Measurements from ENCODE around the gene TMEM178A.
"Not testable (repeated sequence)": the region's sequence is repeated elsewhere in the genome, so short reads cannot be mapped to it uniquely, and the experiment has no call there.

TMEM178A gene

GRCh38 chr2:39648580-39648979 lies 17.1 kb upstream of the TMEM178A start:
- no peak for DNase-seq (ENCODE audit: low read depth)

- no peak for DNase-seq (ENCODE audit: low read depth)
Measured at GRCh38 chr2:39649511-39649910, 16.2 kb upstream of the TMEM178A start.

DNA sequence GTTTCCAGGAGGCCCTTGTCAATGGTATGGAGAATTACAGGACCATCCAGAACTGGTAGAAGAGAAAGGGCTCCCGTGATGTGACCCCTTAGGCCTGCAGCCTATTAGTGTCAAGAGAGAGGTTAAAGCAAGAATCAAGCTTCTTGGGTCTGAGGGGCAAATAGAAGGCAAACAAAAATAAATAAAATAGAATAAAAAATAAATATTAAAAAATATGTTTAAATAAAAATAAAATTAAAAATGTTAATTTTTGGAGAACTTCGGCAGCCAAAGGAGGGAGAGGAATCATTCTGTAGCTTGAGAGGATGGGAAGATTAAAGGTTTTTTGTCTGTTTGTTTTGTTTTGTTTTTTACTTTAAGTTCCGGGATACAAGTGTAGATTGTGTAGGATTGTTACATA lies 15.2 kb upstream of the TMEM178A start:
- no peak for DNase-seq (ENCODE audit: low read depth)

DNA sequence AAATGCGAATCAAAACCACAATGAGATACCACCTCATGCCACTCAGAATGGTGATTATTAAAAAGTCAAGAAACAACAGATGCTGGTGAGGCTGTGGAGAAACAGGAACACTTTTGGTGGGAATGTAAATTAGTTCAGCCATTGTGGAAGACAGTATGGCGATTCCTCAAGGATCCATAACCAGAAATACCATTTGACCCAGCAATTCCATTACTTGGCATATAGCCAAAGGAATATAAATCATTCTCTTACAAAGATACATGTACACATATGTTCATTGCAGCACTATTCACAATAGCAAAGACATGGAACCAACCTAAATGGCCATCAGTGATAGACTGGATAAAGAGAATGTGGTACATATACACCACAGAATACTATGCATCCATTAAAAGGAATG lies 9.5 kb upstream of the TMEM178A start:
- DNase-seq (ENCODE audit: low read depth) = not testable (repeated sequence)

- no peak for DNase-seq (ENCODE audit: low read depth)
Measured at GRCh38 chr2:39657287-39657937, 8.3 kb upstream of the TMEM178A start.

GRCh38 chr2:39658371-39658770 lies 7.3 kb upstream of the TMEM178A start:
- no peak for DNase-seq (ENCODE audit: low read depth)

- DNase-seq (ENCODE audit: low read depth) = no peak
Measured at GRCh38 chr2:39659765-39660611, 5.7 kb upstream of the TMEM178A start.

DNA sequence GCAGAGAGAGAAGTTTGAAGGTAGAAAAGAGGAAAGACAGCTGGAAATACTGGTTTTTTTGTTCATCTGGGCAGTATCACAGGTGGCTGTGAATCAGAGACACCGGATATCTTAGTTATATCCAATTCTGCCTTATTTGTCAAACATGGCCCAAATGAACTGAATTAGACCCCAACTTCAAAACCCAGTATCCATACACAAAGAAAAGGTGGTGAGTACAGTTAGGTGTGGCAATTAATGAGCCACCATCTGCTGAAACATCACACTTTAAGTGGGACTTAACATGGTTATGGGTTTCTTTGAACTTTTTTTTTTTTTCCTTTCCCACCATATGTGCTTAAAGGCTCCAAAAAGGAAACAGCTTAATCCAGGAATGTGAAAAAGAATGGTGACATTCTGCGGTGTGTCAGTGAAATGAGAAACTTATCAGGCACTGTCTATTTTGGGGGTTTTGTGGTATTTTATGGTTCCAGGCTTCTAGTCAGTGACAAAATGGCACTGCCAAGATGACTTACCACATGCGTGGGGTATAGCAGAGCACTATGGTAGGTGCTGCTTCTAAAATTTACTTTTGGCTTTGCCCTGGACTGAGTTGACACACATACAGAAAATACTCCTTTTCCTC lies 5.0 kb upstream of the TMEM178A start:
- no peak for DNase-seq (ENCODE audit: low read depth)

DNA sequence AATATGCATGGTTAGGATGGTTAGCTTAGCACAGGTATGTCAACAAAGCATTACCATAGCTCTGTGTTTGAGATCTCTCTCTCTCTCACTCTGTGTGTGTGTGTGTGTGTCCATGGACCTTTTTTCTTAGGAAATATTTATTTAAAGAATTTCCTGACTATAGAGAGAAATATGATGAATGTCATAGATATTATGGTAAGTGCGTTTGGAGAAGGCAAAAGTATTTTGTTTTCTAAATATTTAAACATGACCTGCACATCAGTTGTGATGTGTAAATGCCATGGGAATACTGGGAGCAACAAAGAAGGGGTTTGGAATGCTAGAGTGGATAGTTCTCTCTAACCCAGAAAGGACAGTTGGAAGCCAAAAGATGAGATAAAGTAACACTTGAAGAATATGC lies 3.9 kb upstream of the TMEM178A start:
- DNase-seq (ENCODE audit: low read depth) = no peak

DNA sequence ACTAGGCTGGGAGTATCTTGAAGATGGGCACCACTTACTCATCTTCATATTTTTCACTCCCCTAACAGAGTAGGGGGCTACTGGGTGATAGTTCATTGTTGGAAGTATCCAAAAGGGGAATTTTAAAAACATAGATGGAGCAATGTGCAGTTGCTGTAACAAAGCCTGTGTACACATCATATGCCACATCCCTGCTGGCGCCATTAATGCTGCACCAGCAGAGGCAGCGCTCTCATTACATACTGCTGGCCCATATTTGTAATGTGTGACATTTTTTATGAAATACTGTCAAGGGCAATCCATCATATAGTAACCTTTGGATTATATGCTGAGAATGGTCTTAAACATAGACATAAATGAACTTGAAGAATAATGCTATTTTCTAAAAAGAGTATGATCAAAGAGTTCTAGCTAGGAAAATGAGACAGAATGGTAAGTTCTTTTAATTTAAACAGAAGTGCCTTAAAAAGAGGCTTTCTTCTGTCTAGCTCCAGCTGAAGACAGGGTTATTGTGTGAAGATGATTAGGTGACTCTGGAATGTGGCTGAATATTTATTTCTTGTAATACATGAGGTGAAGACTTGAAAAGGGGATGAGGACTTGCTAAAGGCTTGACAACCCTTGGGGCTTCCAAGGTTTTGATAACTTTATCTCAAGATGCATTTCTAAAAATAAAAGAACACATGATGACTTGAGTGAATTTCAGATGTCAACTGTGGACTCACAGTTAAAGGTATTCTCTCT lies 2.4 kb upstream of the TMEM178A start:
- DNase-seq (ENCODE audit: low read depth) = no peak

DNA sequence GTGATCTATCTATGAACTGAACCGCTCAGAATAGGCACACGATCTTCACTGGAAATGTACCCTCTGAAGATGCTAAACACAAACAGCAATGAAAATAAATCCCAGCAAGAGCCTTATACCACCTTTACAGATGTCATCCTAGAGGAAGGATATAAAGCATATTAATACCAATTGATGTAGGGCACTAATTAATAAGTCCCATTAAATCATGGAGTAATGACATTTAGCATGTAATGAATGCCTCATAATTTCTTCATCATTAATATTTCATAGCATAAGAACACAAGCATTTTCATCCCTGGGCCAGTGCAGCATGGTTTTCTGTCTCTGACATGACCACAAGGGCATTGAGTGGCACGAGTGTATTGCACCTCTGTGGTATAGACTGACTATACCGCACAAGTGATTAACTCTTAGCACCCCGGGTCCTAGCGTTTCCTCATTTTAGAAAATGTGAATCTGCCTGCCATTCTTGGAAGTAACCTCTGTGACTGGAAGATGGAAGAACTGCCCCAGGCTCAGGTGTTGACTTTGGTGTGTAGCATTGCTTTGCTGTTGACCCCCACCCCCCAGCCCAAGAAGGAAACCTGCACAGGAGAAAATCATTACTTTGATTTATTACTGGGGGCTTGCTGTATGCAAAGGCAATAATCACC lies 1.4 kb upstream of the TMEM178A start:
- DNase-seq (ENCODE audit: low read depth) = no peak

DNA sequence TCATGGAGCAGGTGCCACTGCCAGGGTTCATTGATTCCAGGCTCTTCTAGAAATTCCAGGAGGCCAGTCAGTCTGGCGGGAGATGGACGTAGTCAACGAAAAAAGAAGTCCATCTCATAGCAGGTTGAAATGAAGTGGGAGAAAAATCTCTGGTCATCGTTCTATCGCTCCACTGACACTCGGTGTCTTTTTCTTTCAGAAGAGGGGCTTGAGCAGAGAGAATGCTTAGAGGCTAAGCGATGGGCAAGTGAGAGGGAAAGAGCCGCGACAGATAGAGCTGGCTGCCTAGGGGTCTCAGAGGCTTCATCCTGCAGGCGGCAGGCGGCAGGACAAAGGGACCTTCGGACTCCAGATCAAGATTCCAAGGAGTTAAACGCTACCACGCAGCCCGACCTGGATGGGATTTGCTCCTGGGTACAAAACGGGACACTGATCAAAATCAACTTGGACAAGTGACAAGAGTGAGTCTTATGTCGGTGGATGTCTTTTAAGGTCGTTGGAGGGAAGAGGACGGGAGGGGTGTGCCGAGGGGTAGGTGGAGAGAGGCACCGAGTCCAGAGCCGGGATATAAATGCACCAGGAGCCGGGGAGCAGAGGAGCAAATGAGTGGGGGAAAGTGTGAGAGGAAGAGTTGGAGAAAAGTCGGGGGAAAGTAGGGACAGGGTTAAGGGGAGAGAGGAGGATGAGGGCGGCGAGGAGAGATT lies 677 bp upstream of the TMEM178A start:
- no peak for DNase-seq (ENCODE audit: low read depth)

DNA sequence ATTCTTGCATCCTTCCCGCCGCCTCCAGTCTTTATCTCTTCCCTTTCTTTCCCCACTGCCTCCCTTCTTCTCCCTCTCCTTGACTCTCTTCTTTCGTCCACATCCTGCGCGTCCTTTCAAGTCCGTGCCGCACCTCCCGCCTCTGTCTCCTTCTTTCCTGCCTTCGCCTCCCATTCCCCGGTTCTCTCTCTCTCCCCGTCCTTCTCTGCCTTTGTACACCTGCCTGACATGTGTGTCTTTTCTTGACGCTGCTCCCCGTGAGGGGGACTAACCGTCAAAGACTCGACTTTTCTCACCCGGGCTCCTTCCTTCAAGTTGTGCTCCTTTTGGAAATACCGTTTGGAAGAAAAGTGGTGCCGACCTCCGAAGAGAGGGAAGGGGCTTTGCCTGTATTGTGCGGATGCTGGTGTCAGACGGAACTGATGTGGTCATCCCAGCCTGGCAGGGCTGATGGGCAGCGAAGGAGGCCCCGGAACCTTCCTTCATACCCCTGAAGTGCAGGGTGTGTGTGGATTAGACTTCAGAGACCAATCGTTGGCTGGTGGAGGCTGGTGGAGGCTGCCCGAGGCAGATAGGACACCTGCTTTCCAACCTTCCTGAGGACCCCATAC lies 879 bp downstream of the TMEM178A start:
- DNase-seq (ENCODE audit: low read depth) = no peak

DNA sequence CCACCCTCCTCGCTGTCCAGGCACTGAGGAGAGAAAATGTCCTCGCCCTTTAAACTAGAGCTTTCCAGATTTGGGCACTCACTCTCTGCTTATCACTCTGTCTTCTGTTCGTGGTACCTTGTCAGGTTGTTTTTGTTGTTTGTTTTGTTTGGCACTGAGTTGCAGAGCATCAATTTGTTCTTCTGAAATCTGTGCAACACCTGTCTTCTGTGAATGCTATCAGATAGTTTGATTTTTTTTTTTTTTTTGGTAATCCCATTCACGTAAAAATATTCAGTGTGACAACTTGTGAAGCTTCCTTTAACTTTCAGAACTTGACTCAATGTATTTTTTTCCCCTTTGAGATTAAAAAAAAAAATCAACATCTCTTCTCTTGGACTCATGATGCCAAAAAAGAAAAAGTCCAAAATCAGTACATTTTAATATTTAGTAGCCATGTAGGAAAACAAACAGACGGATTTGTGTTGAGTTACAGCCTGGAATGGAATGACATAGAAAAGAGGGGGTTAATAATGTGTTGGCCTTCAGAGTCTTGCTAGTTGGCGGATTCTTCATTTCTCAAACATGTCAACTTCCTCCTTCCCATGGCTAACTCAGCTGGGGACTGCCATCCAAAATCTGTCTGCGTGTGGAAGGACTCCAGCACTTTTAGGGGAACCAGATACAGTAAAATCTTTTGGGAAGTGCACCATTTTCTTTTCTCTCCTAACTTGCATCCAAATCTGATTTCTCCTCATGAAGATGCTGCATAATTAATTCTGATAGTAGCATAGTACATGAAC lies 1.6 kb downstream of the TMEM178A start:
- DNase-seq (ENCODE audit: low read depth) = no peak

- no peak for DNase-seq (ENCODE audit: low read depth)
Measured at GRCh38 chr2:39667886-39668276, 2.2 kb downstream of the TMEM178A start.

DNA sequence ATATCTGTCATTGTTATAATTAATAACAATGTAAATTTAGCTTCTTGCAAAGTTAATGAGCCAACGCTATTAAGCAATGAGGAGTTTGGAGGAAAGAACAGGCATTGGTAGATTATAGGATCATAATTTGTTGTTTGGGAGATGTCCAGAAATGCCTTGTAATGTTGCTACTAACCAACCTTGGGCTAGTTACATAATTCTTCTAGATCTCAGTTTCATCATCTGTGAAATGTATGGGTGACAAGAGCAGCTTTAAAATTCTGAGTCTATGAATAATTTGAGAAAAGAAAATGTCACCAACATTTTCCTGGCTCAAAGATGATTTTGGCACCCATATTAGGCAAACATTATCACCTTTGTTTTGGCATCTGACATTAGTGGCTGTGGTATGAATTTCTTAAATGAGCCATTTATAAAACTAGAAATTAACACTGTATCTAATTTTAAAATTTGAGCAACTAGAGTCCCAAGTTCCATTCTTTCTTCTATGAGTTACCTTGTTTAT lies 2.9 kb downstream of the TMEM178A start:
- no peak for DNase-seq (ENCODE audit: low read depth)

DNA sequence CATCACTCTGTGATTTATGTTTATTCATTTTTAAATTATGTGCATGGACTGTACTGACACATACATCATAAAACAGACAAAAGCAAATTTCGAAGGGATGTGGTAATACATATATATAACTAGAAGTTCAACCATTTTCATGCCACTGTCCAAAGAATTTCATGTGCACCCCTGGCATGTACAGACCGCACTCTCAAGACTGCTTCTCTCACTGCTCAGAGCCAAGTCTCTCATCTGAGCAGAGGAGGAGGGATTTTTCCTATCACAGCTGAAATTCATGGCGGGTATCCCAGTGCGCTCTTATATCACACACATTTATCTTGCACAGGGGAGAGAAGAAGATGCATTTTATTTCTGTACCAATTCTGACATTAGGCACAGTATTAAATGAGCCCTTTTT lies 5.9 kb downstream of the TMEM178A start:
- no peak for DNase-seq (ENCODE audit: low read depth)

GRCh38 chr2:39673018-39673417 lies 7.3 kb downstream of the TMEM178A start:
- no peak for DNase-seq (ENCODE audit: low read depth)

- no peak for DNase-seq (ENCODE audit: low read depth)
Measured at GRCh38 chr2:39676342-39676741, 10.6 kb downstream of the TMEM178A start.

DNA sequence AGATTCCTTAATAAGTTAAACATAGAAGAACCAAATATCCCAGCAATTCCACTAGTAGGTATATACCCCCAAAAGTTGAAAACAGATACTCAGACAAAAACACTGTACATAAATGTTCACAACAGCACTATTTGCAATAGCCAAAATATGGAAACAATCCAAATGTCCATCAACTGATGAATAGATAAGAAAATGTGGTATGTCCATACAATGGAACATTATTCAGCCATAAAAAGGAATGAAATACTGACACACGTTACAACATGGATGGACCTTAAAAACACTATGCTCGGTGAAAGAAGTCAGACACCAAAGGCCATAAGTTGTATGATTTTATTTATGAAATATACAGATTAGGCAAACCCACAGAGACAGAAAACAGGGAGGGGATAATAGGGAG lies 12.5 kb downstream of the TMEM178A start:
- no peak for DNase-seq (ENCODE audit: low read depth)

All from stimulated activated CD8-positive, alpha-beta memory T cell treated with anti-CD3 and anti-CD28 coated beads, Interleukin-4, amount 100 ng/mL, for 24 hours (primary cell).